Heart right ventricle (tissue), 16 donors: ENCODE measurements around the gene MAP2K1. TPM values are rescaled to one million over a fixed set of nuclear protein-coding genes. Genes with fewer than 3 reads are reported as not detected.
A peak's percentile ranks its signal among the peaks of the same experiment; 100 is the strongest.

ENCODE experiments used
- ATAC-seq, 8 donors: fragments of 200-7000 bp; cut with Tn5 transposase; one replicate each; pipeline ENCODE4 v1.9.1; 2020; ENCODE audit warnings: mild to moderate bottlenecking in 8 of 8, moderate library complexity in 8 of 8, moderate number of reproducible peaks in 1 of 8
- DNase-seq, 2 donors: peaks; one replicate each; pipeline ENCODE4 v3.0.0-alpha.2; 2020
- H3K27ac ChIP-seq, 10 donors: fragments of 200-600 bp; sonication (generic) in 2 of 10; one replicate each; pipeline versions ENCODE4 v1.5.0 to v1.8.0; 2020 to 2022; ENCODE audit warnings: mild to moderate bottlenecking in 3 of 10
- H3K27me3 ChIP-seq, 7 donors: fragments of 200-600 bp; one replicate each; pipeline ENCODE4 v1.8.0; 2021 to 2022; ENCODE audit warnings: mild to moderate bottlenecking in 2 of 7
- H3K36me3 ChIP-seq, 9 donors: fragments of 200-600 bp; sonication (generic) in 1 of 9; one replicate each; pipeline versions ENCODE4 v1.5.0 to v1.8.0; 2020 to 2022; ENCODE audit warnings: mild to moderate bottlenecking in 2 of 9
- H3K4me1 ChIP-seq, 9 donors: fragments of 200-600 bp; sonication (generic) in 1 of 9; one replicate each; pipeline versions ENCODE4 v1.5.0 to v1.8.0; 2020 to 2022; ENCODE audit warnings: mild to moderate bottlenecking in 4 of 9
- H3K4me3 ChIP-seq, 10 donors: fragments of 200-600 bp; sonication (generic) in 2 of 10; one replicate each; pipeline versions ENCODE4 v1.5.0 to v1.8.0; 2020 to 2022; ENCODE audit warnings: mild to moderate bottlenecking in 7 of 10, moderate library complexity in 2 of 10
- H3K9me3 ChIP-seq, 11 donors: fragments of 200-600 bp in 10 of 11; sonication (generic) in 2 of 11; one replicate each; pipeline versions ENCODE4 v1.5.0 to v1.8.0; 2013 to 2022; ENCODE audit warnings: mild to moderate bottlenecking in 2 of 11, control low read depth in 1 of 11, moderate library complexity in 1 of 11
- CTCF ChIP-seq, 9 donors: fragments of 200-600 bp; sonication (generic) in 2 of 9; IDR thresholded peaks; one replicate each; pipeline versions ENCODE4 v1.5.0 to v1.8.0; 2021 to 2022; ENCODE audit warnings: antibody characterized with exemption in 9 of 9, mild to moderate bottlenecking in 5 of 9, moderate library complexity in 1 of 9
- WGBS, 2 donors: extraction: QIAGEN DNeasy Blood & Tissue Kit; methylation state at CpG; one replicate each; pipeline ENCODE4 v1.1.7; 2013; ENCODE audit warnings: inconsistent platforms in 1 of 2; 5-methylcytosine and 5-hydroxymethylcytosine counted together
- intact Hi-C, 10 donors: fragments of 100-400 bp; cut with DNase I; formaldehyde crosslinking; loops; one replicate each; pipeline versions ENCODE4 v1.11.1 to v1.14.2; 2022
- polyA plus RNA-seq, 2 donors: library from polyadenylated mRNA; stranded (reverse); fragments of 200-250 nt; gene quantifications; one replicate each; pipeline ENCODE4 v1.2.3, GENCODE V29; 2013
- total RNA-seq, 10 donors: library from RNA; stranded (reverse); fragmentation: NEBNext Ultra II Directional in 3 of 10; extraction: Animal tissue kit (Norgen Biotek cat#: 25700) in 3 of 10; gene quantifications; one replicate each; pipeline versions ENCODE4 v1.2.1 to v1.2.4, GENCODE V29; 2021 to 2023
- donor health status: Arrhythmogenic right ventricular cardiomyopathy.
- donor health status: ischemic (EF 13 %, LVEDD 7.1; RV severe dilation, severe dysfunction).
- donor health status: healthy with polysubstance abuse.
- donor health status: DM: no; HTN: yes; CAD: no.
- donor health status: DM: no; HTN: no; CAD: no.
- donor health status: ischemic (EF 25% LVEDD 6.9; RV normal size, moderate dysfunction).
- donor health status: ischemic (EF 25% LVEDD 5.7; RV mildly dilated, moderate dysfunction).
- donor health status: healthy.
- donor health status: DM: yes; HTN: yes; CAD: no.
- donor health status: Ischemic cardiomyopathy.
- donor health status: ischemic (EF 35%, LVEDD 5.7; RV mildly dilated, moderate dysfunction).
- donor health status: nonischemic (EF 11% LVEDD 7.7; RV severe dilation, severe dysfunction).
- donor health status: DM: yes; HTN: yes; CAD: no.
- donor health status: PGD.
- donor health status: ischemic (EF 29% LVEDD 5.4; RV normal size, mild dysfunction).
- donor health status: nonischemic (EF 23%, LVEDD 6.1; RV moderate dilation, normal function).

MAP2K1 gene
- total and polyA plus RNA-seq, 12 donors = 7.5 to 106 (median 44.7) TPM

GRCh38 chr15:66387163-66388042 is 691 bp downstream of the MAP2K1 start:
- DNase-seq = peak; percentile 57 to 65
- no peaks in the 10 kb centered on the region for H3K9me3 ChIP-seq
- H3K4me3 ChIP-seq = peak overlapping the region; percentile 81 to 98 (median 92)
- peaks cover 0 to 13% (median 0%) of the 10 kb centered on the region in 9 donors for H3K36me3 ChIP-seq
- peak overlapping the region; percentile 82 to 97 (median 96) for H3K27ac ChIP-seq
- no peaks in the 10 kb centered on the region for H3K27me3 ChIP-seq
- intact Hi-C loops = loop anchor here in 7 of 10 donors (2.0 to 5.0 kb wide), 3 partner anchors 109 to 111 kb away; partner anchors contain the start of gene SNAPC5 (in 5 of the 7)
- TF ChIP-seq CTCF (IDR thresholded peaks at IDR 0.05) = peak in 6 of 9 donors; percentile 24 to 42 (median 32)
- 1% methylated on average over 53 to 62 of the region's 62 CpGs for WGBS, 2 donors
- peak; percentile 7 to 68 (median 43) for ATAC-seq
- H3K4me1 ChIP-seq = peaks cover 4 to 63% (median 46%) of the 10 kb centered on the region in 9 donors

GRCh38 chr15:66388043-66388363 is 1.3 kb downstream of the MAP2K1 start:
- H3K4me1 ChIP-seq = peaks cover 4 to 69% (median 46%) of the 10 kb centered on the region in 9 donors
- intact Hi-C loops = loop anchor here in 2 of 10 donors (5.0 kb wide), 1 partner anchor 109 kb away; the partner anchor contains the start of gene SNAPC5 (in 2 of the 2)

GRCh38 chr15:66388576-66388975 is 1.9 kb downstream of the MAP2K1 start:
- 81 to 89% methylated on average over 5 of the region's 5 CpGs for WGBS, 2 donors
- DNase-seq (no peak), ATAC-seq (no peak)
- no peaks in the 10 kb centered on the region for H3K27me3 ChIP-seq
- H3K9me3 ChIP-seq = no peaks in the 10 kb centered on the region
- H3K4me3 ChIP-seq = peak overlapping the region in 4 of 10 donors; percentile 89 to 98 (median 94)
- peaks cover 0 to 13% (median 0%) of the 10 kb centered on the region in 9 donors for H3K36me3 ChIP-seq
- H3K4me1 ChIP-seq = peaks cover 4 to 74% (median 46%) of the 10 kb centered on the region in 9 donors
- H3K27ac ChIP-seq = no peak overlapping the region
- TF ChIP-seq CTCF (IDR thresholded peaks at IDR 0.05) = no peak
- intact Hi-C loops = loop anchor here in 2 of 10 donors (5.0 kb wide), 1 partner anchor 109 kb away; the partner anchor contains the start of gene SNAPC5 (in 2 of the 2)

More at GRCh38 chr15:66388043-66388363, 1.3 kb downstream of the MAP2K1 start:
- H3K9me3 ChIP-seq = no peaks in the 10 kb centered on the region
- TF ChIP-seq CTCF (IDR thresholded peaks at IDR 0.05) = no peak
- H3K4me3 ChIP-seq = peak overlapping the region; percentile 81 to 98 (median 92)
- ATAC-seq (no peak), DNase-seq (no peak)
- H3K27me3 ChIP-seq = no peaks in the 10 kb centered on the region
- H3K36me3 ChIP-seq = peaks cover 0 to 13% (median 0%) of the 10 kb centered on the region in 9 donors
- peak overlapping the region in 8 of 10 donors; percentile 91 to 97 (median 96) for H3K27ac ChIP-seq
- 16 to 20% methylated on average over 3 of the region's 3 CpGs for WGBS, 2 donors

DNA sequence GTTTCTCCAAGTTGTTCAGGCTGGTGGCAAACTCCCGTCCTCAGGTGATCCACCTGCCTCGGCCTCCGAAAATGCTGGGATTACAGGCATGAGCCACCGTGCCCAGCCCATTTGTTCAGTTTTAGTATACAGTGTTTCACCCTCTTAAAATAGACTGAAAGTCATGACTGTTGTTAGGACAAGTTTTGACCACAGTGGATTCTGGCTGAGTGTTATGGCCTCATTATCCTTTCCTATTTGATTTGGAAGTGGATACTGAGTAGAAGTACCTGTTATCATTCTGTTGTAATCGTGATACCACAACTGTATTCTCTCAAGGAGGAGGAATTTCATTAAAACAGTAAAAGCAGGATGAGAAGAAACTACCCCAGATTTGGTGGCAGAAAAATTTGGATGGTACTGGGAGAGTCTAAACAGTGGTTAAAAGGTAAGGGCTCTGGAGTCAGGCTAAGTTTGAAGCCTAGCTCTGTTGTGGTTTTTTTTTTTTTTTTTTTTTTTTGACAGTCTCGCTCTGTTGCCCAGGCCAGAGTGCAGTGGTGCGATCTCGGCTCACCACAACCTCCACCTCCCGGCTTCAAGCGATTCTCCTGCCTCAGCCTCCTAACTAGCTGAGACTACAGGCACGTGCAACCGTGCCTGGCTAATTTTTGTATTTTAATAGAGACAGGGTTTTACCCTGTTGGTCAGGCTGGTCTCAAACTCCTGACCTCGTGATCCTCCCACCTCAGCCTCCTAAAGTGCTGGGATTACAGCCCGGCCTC is 2.6 kb downstream of the MAP2K1 start:
- intact Hi-C loops = loop anchor here in 2 of 10 donors (5.0 kb wide), 1 partner anchor 108 kb away; the partner anchor contains the start of gene SNAPC5 (in 2 of the 2)
- DNase-seq (no peak), ATAC-seq (no peak)
- no peaks in the 10 kb centered on the region for H3K9me3 ChIP-seq
- H3K27ac ChIP-seq = peak overlapping the region in 1 of 10 donors; percentile 2
- H3K4me3 ChIP-seq = peak overlapping the region in 1 of 10 donors; percentile 93
- no peaks in the 10 kb centered on the region for H3K27me3 ChIP-seq
- TF ChIP-seq CTCF (IDR thresholded peaks at IDR 0.05) = no peak
- WGBS, 2 donors = 93 to 95% methylated on average over 14 of the region's 14 CpGs
- peaks cover 0 to 13% (median 0%) of the 10 kb centered on the region in 9 donors for H3K36me3 ChIP-seq
- H3K4me1 ChIP-seq = peaks cover 4 to 81% (median 46%) of the 10 kb centered on the region in 9 donors
